HG03045 (cell line): ENCODE data around the gene CEP104.
"Not testable (repeated sequence)": the region's sequence is repeated elsewhere in the genome, so short reads cannot be mapped to it uniquely, and the experiment has no call there.

Source experiments
- ATAC-seq: cut with Tn5 transposase; IDR thresholded peaks from one replicate; pipeline ENCODE4 v1.9.1; 2021; ENCODE audit warnings: mild to moderate bottlenecking, moderate library complexity; ENCODE audit not compliant: unreplicated experiment

The CEP104 gene

DNA sequence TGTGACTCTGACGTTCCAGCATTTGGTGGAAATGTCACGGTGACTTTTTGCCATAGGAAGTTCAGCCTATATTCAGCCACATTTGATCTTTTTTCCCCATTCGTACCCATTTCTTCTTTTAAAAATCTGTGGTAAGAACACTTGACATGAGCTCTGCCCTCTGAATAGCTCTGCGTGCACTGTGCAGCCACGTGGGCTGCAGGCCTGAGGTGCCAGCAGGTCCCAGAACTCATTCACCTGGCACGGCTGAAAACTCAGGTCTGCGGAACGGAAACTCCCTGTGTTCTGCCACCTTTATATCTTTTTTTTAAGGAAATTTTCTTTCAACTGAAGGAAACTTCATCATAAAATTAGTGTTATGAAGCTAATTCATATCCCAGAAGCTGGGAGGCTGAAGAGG is 28.6 kb downstream of the CEP104 start:
- no peak for ATAC-seq

DNA sequence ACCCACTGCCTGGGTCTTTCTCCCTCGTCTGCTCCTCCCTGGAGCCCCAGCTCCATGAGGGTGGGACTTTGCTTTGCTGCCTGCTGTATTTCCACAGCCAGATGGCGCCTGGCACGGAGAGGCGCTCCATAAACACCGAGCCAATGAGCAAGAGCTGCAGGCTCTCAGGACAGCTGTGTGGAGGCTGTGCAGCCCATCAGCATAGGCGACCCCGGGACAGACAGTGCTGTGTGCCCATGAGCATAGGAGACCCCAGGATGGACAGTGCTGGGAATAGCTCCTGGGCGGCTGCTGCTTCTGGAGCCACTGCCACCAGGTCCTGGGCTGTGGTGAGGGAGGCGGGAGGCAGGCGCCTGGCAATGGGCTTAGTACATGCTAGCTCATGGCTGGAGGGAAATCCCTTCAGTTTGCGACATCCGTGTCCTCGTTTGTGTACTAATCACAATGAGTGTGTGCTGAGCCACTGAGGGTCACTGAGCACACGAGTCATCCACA is 29.2 kb downstream of the CEP104 start:
- no peak for ATAC-seq

DNA sequence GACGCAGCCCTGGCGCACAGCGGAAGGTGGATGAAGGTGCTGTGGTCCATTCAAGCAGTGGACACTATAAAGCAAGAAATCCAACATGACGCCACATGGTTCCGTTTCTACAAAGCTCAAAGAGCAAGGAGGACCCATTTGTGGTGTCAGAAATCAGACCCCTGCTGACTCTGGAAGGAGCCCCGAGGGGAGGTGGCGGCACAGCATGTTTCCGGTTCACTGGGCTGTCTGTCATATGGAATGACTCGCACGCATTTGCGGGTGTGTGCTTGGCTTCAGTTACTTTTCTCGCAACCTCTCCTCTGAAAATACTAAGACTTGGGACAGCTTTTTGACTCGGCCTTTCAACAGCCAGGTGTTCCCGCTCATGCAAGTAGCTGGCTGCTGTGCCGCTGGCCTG is 31.7 kb downstream of the CEP104 start:
- no peak for ATAC-seq

DNA sequence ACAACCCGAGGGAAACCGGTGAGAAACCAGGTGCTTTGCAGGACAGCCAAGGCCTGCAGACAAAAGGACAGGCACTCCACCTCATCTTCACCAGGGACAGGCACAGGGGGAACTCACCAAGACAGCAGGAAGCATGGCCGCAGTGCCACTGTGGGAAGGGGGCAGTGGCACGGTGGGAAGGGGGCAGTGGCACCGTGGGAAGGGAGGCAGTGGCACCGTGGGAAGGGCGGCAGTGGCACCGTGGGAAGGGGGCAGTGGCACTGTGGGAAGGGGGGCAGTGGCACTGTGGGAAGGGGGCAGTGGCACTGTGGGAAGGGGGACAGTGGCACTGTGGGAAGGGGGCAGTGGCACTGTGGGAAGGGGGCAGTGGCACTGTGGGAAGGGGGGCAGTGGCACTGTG is 32.4 kb downstream of the CEP104 start:
- no peak for ATAC-seq

DNA sequence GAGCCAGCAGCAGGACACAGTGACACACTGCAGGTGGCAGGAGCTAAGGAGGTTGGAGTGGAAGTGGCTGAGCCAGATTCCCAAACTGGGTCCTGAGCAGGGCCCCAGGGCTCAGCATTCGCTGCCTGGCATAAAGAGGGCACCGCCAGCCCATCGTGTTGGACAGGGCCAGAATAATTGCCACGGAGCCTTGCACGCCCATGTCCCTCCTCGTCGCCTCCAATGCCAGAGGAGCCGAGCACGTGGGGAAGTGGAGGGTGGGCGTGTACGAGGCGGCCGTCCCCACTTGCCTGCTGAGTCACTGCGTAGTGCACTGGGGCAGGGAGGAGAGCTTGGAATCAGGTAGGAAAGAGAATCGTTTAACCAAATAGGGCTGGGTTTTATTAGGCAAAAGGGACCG is 34.6 kb downstream of the CEP104 start:
- no peak for ATAC-seq

DNA sequence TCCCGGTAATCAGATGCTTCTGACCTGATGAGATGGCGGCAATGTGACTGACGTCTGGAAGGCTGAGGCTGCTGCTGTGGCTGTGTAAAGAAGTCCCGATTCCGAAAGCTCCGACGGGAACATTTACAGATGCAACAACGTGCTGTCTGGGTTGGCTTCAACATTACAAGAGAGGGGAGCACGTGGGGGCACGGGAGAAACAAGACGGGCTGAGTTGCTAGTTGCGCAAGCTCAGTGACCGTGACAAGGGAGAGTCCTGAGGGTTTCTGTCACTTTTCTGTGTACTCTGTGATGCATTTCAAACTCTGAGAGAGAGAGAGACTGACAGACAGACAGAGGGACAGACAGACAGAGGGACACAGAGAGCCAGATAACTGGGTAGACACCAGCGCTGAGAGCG is 35.1 kb downstream of the CEP104 start:
- ATAC-seq: no peak

DNA sequence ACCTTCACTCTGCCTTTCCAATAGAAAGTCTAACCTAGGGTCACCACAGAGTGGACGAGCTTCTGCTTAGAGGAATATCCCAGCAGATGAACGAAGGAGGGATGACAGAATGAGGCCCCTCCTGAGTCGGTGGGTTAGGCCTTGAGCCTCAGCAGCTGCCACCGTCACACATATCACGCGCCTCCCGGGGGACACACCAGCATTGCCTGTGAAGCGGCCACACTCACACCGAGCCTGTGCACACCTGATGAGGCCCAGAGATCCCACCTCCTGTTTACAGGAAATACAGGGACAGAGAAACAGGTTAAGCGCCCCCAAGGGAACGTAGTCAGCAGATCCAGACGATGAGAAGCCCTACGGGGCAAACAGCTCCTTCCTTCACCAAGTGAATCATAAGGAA is 35.6 kb downstream of the CEP104 start:
- ATAC-seq: no peak

DNA sequence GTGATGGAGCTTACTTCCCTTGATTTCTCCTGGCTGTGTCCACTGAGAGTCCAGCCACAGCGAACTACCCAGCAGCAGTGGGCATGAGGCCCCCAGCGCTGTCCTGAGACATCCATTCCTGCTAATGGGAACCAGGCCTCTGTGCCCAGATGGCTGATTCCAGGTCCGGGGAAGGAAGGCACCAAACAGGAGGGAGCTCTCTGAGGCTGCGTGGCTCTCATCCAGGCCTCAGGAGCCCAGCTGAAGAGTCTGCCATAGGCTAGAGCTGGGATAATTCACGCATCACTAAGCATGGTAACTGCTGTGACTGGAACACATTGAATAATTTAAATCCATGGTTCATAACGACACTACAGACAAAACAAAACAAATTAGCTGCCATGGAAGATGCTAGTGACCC is 36.0 kb downstream of the CEP104 start:
- no peak for ATAC-seq

DNA sequence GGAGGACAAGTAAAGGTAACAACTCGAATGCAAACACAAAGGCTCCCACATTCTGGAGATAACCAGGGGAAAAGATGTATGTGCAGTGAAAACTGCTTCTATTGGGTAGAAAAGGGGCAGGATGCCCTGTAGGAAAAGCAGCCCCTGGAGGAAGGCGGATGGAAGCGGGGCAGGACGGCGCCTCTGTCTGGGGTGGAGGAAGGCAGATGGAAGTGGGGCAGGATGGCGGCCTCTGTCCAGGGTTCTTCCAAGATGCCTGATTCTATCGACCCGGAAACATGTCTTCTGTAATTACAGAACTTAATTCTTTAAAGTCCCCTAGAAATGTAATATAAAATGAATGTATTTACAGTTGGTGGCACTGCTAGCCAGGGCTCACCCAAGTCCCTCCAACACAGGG is 36.7 kb downstream of the CEP104 start:
- no peak for ATAC-seq

DNA sequence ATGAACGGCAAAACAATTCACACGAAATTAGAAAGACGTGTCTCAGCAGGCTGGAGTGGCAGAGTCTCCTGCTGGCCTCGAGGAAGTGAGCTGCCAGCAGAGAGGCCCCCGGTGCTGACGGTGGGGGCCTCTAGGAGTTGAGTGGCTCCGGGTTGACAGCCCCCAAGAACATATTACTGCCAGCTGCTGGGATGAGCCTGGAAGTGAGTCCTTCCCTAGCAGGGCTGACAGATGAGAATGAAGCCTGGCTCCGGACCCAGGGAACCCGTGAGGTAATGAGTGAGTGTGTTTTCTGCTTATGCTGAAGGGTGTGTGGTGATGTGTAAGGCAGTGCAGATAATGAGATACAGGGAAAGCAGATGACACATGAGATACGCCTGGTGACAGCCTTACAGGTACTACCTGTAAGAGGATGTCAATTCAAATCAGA is 37.2 kb downstream of the CEP104 start:
- no peak for ATAC-seq

DNA sequence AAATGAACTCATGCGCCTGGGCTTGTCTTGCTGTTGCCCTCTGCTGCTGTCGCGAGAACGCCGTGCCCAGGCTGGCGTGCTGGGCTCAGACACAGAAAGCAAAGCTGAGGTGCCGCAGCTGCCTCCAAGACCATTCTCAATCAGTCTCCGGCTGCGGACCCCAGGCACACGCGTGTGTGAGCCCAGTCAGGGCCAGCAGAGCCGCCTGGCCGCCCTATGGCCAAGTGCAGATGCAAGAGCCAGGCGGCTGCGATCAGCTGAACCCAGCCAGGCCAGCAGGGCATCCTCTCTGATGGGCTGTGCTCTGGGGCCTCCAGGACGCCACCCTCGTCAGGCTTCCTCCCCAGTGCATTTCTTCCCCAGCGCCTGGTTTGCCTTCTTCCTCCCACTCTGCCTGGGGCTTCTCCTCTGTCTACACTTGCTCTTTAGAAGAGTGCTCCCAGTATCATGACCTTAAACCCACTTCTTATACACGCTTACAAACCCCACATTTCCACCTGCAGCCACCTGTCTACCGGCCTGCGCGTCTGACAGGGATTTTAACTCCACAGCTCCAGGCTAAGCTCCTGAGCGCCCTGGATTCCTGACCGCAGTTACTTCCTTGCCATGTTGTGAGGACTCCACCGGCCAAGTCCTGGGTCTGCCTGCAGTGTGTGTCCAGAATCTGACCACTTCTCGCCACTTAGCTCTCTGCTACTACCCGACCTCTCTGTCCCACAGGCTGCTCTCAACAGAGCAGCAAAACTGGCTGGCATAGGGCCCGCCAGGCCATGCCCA is 39.0 kb downstream of the CEP104 start:
- no peak for ATAC-seq

DNA sequence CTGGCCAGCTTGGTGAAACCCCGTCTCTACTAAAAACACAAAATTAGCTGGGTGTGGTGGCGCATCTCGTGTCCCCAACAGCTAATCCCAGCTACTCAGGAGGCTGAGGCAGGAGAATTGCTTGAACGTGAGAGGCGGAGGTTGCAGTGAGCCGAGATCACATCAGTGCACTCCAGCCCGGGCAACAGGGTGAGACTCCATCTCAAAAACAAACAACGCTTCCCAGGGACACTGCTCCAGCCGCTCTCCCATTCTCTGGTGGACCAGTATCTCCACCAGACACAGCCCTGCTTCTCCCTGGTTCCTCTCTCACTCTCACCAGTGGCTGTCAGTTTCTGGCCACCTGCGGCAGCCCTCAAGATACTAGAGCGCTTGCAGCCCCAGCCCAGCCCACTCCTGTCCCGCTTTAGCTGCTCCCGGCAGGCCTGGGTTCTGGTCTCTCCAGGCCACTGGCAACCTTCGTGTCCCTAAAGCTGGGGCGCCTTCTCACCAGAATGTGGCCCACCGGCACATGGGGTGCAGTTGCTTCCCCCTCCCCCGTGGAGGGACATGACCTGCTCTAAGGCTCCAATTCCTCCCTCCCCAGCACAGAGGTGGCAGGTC is 39.8 kb downstream of the CEP104 start:
- no peak for ATAC-seq

DNA sequence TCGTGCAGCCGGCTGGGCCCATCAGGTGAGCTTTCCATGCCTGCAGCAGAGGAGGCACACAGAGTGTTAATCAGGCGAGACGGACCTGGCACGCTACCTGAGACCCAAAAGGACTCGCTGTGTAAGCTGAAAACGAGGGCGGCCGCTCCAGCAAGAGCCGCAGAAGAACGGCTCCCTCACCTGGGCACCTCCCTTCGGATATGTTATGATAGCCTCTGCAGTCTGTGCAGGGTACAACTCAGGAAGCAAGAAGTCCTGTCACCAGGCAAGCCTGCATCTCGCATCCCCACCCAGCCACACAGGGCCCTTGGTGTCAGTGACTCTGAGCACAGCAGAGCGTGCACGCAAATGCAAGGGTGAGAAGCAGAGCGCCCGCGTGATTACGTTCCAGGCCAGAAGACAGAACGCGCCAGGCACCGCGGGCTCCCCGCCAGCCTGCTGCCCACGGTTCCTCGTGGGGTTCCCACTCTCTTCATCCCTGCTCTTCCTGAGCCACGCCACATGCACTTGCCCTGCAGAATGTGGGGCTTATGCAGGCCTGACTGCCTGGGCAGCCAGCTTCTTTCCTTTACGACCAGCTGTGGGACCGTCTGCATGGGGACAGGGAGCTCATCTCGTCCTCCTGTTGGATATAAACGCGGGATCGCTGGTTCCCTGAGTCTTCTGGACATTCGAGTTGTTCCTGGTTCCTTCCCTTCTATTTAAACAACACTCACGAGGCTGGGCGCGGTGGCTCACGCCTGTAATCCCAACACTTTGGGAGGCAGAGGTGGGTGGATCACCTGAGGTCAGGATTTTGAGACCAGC is 40.5 kb downstream of the CEP104 start:
- no peak for ATAC-seq

DNA sequence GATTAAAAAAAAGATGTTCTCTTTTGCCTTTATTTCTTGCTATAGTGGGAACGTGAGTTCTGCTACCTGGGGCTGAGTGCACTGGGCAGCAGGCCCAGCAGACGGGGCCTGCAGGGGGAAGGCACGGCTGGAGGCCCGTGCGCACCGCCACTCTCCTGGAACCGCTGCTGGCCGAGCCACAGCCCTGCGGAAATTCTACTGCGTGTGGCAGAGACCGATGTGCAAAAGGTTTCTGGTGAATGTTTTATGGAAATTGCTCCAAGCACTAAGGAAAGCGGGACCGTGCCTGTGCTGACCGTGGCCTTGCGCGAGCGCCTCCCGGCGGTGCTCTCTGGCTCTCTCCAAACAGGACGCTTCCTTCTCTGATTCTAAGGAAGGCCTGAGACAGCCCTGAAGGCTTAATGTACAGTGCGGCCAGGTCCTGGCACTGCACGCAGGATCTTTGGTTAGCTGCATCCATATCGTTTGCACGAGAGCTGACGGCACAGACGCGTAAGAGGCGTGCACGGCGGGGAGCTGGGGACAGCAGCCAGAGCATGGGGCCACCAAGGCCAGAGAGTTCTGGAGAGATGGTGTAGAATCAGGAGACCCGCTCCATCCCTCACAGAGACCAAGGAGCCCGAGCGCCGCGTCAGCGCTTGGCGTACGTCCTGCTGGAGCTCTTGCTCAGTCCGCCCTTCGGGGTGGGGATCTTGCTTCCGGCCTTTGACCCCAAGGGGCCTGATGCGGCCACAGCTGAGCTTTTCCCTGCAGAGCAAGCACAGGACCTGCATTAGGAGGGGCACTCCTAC is 42.0 kb downstream of the CEP104 start:
- ATAC-seq: no peak

DNA sequence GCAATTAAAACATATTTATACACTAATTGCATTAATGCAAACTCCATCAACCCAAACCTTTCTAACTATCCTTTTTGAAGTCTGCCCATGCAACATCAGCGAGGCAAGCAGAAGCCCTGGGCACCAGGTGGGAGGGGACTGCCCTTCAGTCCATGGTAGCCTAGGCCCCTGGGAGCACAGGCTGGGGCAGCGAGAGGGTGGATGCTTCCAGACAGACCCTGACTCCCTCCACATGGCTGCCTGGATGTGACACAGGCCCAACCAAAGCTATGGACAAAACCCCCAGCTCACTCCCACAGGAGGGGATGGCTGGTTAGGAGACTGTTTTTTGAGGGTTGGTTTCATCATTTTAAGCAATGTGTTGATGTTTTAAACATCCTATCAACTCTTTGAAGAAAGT is 42.9 kb downstream of the CEP104 start:
- no peak for ATAC-seq

DNA sequence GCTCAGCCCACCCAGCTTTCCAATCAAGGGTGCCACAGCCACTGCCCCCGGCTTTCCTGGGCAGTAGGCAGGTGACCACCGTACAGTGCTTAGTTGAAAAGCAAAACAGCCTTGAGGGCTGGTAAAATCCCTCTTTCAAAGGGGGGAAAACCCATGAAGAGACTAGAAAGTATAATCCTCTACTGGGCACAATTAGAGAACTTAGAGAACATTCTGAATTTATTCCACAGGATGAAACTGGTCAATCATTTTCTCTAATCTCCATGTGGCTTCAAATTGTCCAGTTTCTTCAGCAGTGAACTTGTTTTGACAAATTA is 45.5 kb downstream of the CEP104 start:
- no peak for ATAC-seq

DNA sequence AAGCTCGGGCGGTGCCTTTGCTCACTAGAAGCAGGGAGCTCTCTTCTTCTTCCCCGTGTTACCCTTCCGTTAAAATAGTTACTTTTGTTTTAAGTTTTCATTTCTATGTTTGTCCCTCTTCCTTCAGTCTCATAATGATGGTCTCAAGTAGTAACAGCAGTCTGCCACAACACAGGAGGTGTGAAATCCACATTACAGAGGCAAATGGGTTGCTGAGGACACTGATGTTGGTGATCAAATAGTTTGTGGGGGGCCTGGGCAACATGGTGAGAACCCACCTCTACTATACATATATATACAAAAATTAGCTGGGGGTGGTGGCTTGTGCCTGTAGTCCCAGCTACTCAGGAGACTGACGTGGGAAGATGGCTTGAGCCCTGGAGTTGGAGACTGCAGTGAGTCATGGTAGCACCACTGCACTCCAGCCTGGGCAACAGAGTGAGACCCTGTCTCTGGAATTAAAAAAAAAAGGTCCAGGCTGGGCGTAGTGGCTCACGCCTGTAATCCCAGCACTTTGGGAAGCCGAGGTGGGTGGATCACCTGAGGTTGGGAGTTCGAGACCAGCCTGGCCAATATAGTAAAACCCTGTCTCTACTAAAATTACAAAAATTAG is 46.8 kb downstream of the CEP104 start:
- ATAC-seq: not testable (repeated sequence)

DNA sequence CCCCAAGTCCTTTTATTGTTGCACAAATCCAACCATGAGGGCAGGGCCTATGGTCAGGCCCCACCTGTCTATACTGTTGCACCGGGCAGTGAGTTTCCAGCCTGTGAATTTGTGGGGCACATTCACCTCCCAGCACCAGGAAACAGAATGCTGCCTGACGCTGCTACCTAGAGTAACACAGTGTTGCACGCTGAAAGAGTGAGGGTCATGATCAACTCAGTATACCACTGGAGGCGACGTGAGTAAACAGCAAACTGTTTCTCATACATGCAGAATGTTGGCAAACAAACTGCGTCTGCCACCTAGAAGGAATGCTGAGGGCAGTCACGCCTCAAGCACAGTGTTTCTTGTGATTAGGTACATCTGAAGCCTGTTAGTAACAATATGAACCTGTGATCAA is 47.3 kb downstream of the CEP104 start:
- no peak for ATAC-seq

DNA sequence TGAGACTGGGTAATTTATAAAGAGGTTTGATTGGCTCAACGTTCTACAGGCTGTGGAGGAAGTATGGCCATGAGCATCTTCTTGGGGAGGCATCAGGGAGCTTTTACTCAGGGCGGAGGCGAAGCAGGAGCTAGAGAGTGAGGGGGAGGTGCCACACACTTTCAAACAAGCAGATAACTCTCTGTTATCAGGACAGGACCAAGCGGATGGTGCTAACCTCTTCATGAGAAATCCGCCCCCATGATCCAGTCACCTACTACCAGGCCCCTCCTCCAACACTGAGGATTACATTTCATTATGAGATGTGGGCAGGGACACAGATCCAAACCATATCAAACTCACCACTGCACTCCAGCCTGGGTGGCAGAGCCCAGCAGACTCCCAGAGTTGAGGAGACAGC is 49.2 kb downstream of the CEP104 start:
- no peak for ATAC-seq

DNA sequence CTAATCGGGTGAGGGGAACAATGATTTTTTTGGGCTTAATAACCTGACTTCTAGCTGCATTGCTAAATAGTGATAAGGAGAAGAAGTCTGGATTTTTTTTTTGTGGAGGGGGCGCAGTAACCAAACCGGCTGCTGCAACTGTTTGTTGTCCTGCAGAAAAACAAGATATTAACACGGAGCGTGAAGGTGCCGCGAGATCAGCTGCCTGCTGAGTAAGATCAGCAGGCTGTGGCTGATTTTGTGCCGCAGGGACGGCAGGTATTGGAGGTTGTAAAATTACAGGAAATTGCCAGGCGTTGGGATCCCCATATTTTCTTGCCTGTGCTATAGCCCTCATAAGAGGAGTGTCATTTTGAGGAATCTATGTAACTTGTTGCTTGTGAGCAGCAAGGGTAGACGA is 52.0 kb downstream of the CEP104 start:
- ATAC-seq: no peak

DNA sequence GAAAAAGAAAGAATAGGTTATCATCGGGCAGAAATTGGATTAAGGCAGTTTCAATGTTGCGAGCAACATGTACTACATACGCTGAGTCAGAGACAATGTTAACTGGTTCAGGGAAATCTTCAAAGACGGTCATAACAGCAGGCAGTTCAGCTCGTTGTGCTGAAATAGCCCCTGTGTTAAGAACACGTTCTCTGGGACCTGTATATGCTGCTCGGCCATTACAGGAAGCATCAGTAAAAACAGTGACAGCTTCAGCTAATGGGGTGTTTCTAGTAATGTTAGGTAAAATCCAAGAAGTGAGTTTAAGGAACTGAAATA is 52.4 kb downstream of the CEP104 start:
- not testable (repeated sequence) for ATAC-seq
